Thyroid gland (tissue), 4 donors: ENCODE measurements around the gene APMAP. TPM values are rescaled to one million over a fixed set of nuclear protein-coding genes. Genes with fewer than 3 reads are reported as not detected.
"Not testable (repeated sequence)": the region's sequence is repeated elsewhere in the genome, so short reads cannot be mapped to it uniquely, and the experiment has no call there.

ENCODE experiments used
- DNase-seq, 2 donors: peaks; one replicate each; pipeline ENCODE4 v3.0.0-alpha.2; 2019
- H3K27ac ChIP-seq, 3 donors: fragments of 200-600 bp; sonication (generic); 1 replicate in 2 of 3; 2 replicates in 1 of 3; pipeline ENCODE4 v1.5.1; 2016 to 2019; ENCODE audit warnings: mild to moderate bottlenecking in 1 of 3, moderate library complexity in 1 of 3
- H3K27me3 ChIP-seq: fragments of 200-600 bp; sonication (generic); one replicate; pipeline ENCODE4 v1.5.1; 2019
- H3K36me3 ChIP-seq, 2 donors: fragments of 200-600 bp; sonication (generic); one replicate each; pipeline ENCODE4 v1.5.1; 2016 to 2019
- H3K4me1 ChIP-seq, 2 donors: fragments of 200-600 bp; sonication (generic); one replicate each; pipeline ENCODE4 v1.5.1; 2017 to 2019
- H3K4me3 ChIP-seq, 3 donors: fragments of 200-600 bp; sonication (generic); replicated peaks in 1 of 3; 1 replicate in 2 of 3; 2 replicates in 1 of 3; pipeline ENCODE4 v1.5.1; 2016; ENCODE audit warnings: mild to moderate bottlenecking in 1 of 3
- H3K9me3 ChIP-seq: fragments of 200-600 bp; sonication (generic); one replicate; pipeline ENCODE4 v1.5.1; 2017
- POLR2A ChIP-seq, 2 donors: fragments of 450-650 bp; IDR thresholded peaks; one replicate each; pipeline ENCODE4 v1.6.1; 2017; ENCODE audit warnings: antibody characterized with exemption in 2 of 2, mild to moderate bottlenecking in 2 of 2, moderate library complexity in 1 of 2
- WGBS, 2 donors: methylation state at CpG; one replicate each; pipeline ENCODE4 v1.1.5; 2017; 5-methylcytosine and 5-hydroxymethylcytosine counted together
- intact Hi-C: fragments of 100-400 bp; cut with DNase I; formaldehyde crosslinking; loops from one replicate; pipeline ENCODE4 v1.15.1; 2023
- total RNA-seq, 4 donors: library from RNA; depleted of rRNA; stranded (reverse); fragments of >200 nt; gene quantifications; one replicate each; pipeline ENCODE4 v1.2.3, GENCODE V29; 2016
- TF ChIP-seq, protein P1 (sequence below), 6 experiments: fragments of 200-600 bp in 3 of 6; fragments of 450-650 bp in 3 of 6; sonication (generic) in 3 of 6; IDR thresholded peaks; one replicate each; pipeline ENCODE4 v1.5.1; 2016 to 2019; ENCODE audit warnings: antibody characterized with exemption in 6 of 6, mild to moderate bottlenecking in 2 of 6, inconsistent platforms in 1 of 6, moderate library complexity in 1 of 6

APMAP gene
- total RNA-seq, 4 donors from 2014 or later, result 171 to 205 (median 186) TPM

DNA sequence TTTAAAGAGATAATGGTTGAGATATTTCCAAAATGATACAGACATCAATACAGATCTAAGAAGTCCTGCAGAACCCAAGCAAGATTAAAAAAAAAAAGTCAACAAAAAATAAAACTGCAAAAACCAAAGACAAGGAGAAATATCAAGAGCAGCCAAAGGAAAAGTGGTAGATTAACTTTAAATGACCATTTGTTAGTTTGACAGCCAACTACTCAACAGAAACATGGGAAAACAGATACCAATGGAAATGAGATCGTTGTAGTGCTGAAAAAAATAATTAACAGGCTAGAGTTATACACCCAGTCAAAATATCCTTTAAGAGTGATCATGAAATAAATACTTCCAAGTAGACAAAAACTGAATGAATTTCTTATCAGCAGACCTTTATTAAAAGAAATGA lies 10.5 kb upstream of the APMAP start:
- TF ChIP-seq, protein P1, sequence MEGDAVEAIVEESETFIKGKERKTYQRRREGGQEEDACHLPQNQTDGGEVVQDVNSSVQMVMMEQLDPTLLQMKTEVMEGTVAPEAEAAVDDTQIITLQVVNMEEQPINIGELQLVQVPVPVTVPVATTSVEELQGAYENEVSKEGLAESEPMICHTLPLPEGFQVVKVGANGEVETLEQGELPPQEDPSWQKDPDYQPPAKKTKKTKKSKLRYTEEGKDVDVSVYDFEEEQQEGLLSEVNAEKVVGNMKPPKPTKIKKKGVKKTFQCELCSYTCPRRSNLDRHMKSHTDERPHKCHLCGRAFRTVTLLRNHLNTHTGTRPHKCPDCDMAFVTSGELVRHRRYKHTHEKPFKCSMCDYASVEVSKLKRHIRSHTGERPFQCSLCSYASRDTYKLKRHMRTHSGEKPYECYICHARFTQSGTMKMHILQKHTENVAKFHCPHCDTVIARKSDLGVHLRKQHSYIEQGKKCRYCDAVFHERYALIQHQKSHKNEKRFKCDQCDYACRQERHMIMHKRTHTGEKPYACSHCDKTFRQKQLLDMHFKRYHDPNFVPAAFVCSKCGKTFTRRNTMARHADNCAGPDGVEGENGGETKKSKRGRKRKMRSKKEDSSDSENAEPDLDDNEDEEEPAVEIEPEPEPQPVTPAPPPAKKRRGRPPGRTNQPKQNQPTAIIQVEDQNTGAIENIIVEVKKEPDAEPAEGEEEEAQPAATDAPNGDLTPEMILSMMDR (IDR thresholded peaks at IDR 0.05), result no peak
- H3K4me1 ChIP-seq, result peaks cover 34 to 47% of the 10 kb centered on the region in 2 donors
- H3K36me3 ChIP-seq, result peaks cover 8% of the 10 kb centered on the region in 2 donors
- no peak for DNase-seq
- H3K27ac ChIP-seq, result no peak overlapping the region
- no peak overlapping the region for H3K4me3 ChIP-seq
- 97 to 98% methylated on average over 1 of the region's 1 CpG for WGBS, 2 donors
- intact Hi-C loops, result no loop called here
- H3K9me3 ChIP-seq, result no peaks in the 10 kb centered on the region
- H3K27me3 ChIP-seq, result no peaks in the 10 kb centered on the region

DNA sequence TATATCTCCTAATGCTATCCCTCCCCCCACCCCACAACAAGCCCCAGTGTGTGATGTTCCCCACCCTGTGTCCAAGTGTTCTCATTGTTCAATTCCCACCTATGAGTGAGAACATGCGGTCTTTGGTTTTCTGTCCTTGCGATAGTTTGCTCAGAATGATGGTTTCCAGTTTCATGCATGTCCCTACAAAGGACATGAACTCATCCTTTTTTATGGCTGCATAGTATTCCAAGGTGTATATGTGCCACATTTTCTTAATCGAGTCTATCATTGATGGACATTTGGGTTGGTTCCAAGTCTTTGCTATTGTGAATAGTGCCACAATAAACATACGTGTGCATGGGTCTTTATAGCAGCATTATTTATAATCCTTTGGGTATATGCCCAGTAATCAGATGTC lies 8.8 kb upstream of the APMAP start:
- not testable (repeated sequence) for H3K4me3 ChIP-seq
- H3K27ac ChIP-seq, result peak overlapping the region in 1 of 3 donors; percentile 92

DNA sequence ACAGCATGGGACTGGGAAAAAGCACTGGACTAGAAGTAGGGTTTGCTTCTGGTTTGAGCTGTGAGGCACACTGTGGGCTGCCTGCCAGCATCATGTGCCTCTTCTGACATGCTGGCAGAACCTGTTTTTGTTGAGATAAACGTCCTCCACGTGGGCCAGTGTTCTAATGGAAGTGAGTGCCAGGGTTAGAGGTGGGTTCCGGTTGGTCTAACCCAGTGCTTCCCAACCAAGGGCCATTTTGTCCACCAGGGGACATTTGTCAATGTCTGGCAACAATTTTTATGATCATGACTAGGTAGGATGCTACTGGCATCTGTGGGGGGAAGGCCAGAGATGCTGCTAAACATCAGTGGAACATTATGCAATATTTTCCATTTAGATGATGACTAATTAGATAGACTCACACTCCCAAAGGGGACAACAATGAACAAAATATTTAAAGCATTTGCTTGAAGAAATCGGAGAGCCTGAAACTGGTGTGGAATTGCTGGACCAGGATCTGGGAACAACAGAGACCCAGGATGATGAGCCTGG lies 7.8 kb upstream of the APMAP start:
- Histone ChIP-seq H3K27ac (peak overlapping the region; percentile 67 to 92 (median 85)), H3K4me3 (no peak overlapping the region), H3K9me3 (no peaks in the 10 kb centered on the region), H3K36me3 (no peaks in the 10 kb centered on the region), H3K4me1 (peaks cover 21 to 47% of the 10 kb centered on the region in 2 donors), H3K27me3 (no peaks in the 10 kb centered on the region)
- peak; percentile 98 to 99 for DNase-seq
- 31 to 33% methylated on average over 4 of the region's 4 CpGs for WGBS, 2 donors
- peak in 1 of 2 donors; percentile 42 for TF ChIP-seq POLR2A (IDR thresholded peaks at IDR 0.05)
- TF ChIP-seq, protein P1 (IDR thresholded peaks at IDR 0.05), result peak in 4 of 6 experiments; percentile 22 to 67 (median 51)
- intact Hi-C loops, result no loop called here

More for the DNA sequence above, 8.8 kb upstream of the APMAP start:
- H3K27me3 ChIP-seq, DNase-seq, H3K36me3 ChIP-seq, intact Hi-C loops, H3K9me3 ChIP-seq: not testable (repeated sequence)
- 94 to 99% methylated on average over 4 of the region's 4 CpGs for WGBS, 2 donors
- peaks cover 27 to 54% of the 10 kb centered on the region in 2 donors for H3K4me1 ChIP-seq

DNA sequence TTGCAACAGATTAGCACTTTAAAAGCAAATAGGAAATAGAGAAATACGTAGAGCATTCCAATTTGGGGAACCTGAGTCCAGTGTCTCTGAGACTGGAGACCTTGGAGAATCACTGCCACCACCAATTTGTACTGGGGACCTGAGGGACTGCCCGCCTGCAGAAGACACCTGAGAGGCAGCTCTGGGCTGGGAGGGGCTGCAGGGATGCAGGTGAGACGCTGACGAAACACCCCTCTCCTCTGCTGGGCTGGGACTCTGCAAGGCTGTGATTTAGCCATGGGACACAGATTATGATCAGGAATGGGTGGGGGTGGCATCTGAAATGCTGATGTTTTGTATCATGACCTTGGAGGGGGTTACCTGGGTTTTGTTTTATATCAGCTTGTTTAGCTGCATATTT lies 7.0 kb upstream of the APMAP start:
- Histone ChIP-seq H3K4me3 (no peak overlapping the region), H3K27ac (peak overlapping the region; percentile 67 to 92 (median 85)), H3K36me3 (no peaks in the 10 kb centered on the region), H3K4me1 (peaks cover 25 to 48% of the 10 kb centered on the region in 2 donors), H3K27me3 (no peaks in the 10 kb centered on the region), H3K9me3 (no peaks in the 10 kb centered on the region)
- WGBS, 2 donors, result 90 to 96% methylated on average over 4 of the region's 4 CpGs
- intact Hi-C loops, result loop anchor here (5.0 kb wide), 1 partner anchor 408 kb away; the partner anchor contains the start of gene GINS1
- DNase-seq, result no peak
- TF ChIP-seq, protein P1 (IDR thresholded peaks at IDR 0.05), result no peak
- TF ChIP-seq POLR2A (IDR thresholded peaks at IDR 0.05), result no peak

DNA sequence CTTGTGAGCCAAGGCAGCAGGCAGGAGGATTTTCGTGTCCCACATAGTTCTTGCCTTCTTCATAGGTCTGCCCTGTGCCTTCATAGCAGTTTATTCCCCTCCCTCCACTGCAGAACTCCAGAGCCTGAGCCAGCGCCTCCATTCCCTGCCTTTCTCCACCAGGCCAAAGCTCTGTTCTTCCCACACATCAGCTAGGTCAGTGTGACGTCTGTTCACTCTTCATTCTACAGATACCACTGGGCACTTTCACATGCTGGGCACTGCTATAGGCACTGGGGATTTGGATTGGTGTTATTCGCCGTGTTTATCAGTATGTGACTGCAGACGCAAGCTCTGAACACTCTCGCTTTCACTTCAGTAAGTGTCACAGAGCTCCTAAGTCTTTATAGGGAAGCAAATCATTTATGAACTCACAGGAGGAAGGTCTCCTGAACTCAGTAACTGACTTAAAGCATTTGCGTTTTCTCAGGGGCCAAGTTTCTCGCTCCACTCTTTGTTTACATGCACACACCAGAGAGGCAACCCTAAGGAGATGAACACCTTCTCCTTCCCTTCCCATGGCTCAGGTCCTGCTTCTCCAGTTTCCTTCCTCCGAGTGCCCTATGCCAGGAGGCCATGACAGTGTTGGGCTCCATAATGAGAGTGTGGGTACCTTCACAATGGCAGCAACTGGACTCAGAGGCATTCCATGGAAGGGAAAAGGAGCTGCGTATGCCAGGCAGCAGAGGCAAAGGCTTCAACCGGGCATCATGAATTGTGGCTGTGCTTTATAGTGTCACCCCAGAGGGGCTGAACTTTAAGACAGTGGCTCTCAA lies 6.3 kb upstream of the APMAP start:
- no peaks in the 10 kb centered on the region for H3K27me3 ChIP-seq
- H3K9me3 ChIP-seq, result no peaks in the 10 kb centered on the region
- H3K27ac ChIP-seq, result peak overlapping the region; percentile 67 to 92 (median 85)
- intact Hi-C loops, result loop anchor here (5.0 kb wide), 1 partner anchor 408 kb away; the partner anchor contains the start of gene GINS1
- H3K36me3 ChIP-seq, result no peaks in the 10 kb centered on the region
- H3K4me3 ChIP-seq, result no peak overlapping the region
- peaks cover 32 to 55% of the 10 kb centered on the region in 2 donors for H3K4me1 ChIP-seq
- no peak for DNase-seq
- WGBS, 2 donors, result 84 to 88% methylated on average over 12 of the region's 12 CpGs
- no peak for TF ChIP-seq POLR2A (IDR thresholded peaks at IDR 0.05)
- TF ChIP-seq, protein P1 (IDR thresholded peaks at IDR 0.05), result no peak
